Chondrocyte (in vitro differentiated cells): Measurements from ENCODE around the gene LTB4R2. TPM values are rescaled to one million over a fixed set of nuclear protein-coding genes. Genes with fewer than 3 reads are reported as not detected.

Experiments
- DNase-seq: peaks from one replicate; pipeline ENCODE4 v3.0.0; 2021; ENCODE audit warnings: mixed read lengths, low spot score
- H3K27ac Mint-ChIP-seq: one replicate; pipeline ENCODE4 v1.8.0; 2021; ENCODE audit warnings: mild to moderate bottlenecking, moderate library complexity, mixed read lengths; ENCODE audit not compliant: unreplicated experiment
- H3K27me3 Mint-ChIP-seq: 2 replicates; pipeline ENCODE4 v1.8.0; 2021; ENCODE audit warnings: low read depth, mixed read lengths
- H3K36me3 Mint-ChIP-seq: 2 replicates; pipeline ENCODE4 v1.8.0; 2021; ENCODE audit warnings: low read depth, mixed read lengths
- H3K4me1 Mint-ChIP-seq: 2 replicates; pipeline ENCODE4 v1.8.0; 2021; ENCODE audit warnings: low read depth, mild to moderate bottlenecking, mixed read lengths
- H3K4me3 Mint-ChIP-seq: one replicate; pipeline ENCODE4 v1.8.0; 2021; ENCODE audit warnings: mild to moderate bottlenecking, moderate library complexity, mixed read lengths; ENCODE audit not compliant: unreplicated experiment
- H3K9me3 Mint-ChIP-seq: 2 replicates; pipeline ENCODE4 v1.8.0; 2021; ENCODE audit warnings: low read depth, mixed read lengths
- CTCF ChIP-seq: fragments of 200-600 bp; sonication (generic); IDR thresholded peaks from 2 replicates; pipeline ENCODE4 v1.5.0; 2021; ENCODE audit warnings: antibody characterized with exemption, mild to moderate bottlenecking, moderate library complexity
- total RNA-seq: library from RNA; stranded (reverse); gene quantifications from 3 replicates; pipeline ENCODE4 v1.2.1, GENCODE V29; 2021

LTB4R2 gene
- total RNA-seq, 1 donor from 2014 or later = 9.1 TPM

GRCh38 chr14:24296341-24297157 lies 13.4 kb upstream of the LTB4R2 start:
- H3K36me3 Mint-ChIP-seq = peaks cover 10% of the 10 kb centered on the region
- DNase-seq = no peak
- no peak overlapping the region for H3K4me3 Mint-ChIP-seq
- H3K27ac Mint-ChIP-seq = peak overlapping the region; percentile 91
- no peaks in the 10 kb centered on the region for H3K9me3 Mint-ChIP-seq
- TF ChIP-seq CTCF = peak; percentile 85
- peaks cover 39% of the 10 kb centered on the region for H3K4me1 Mint-ChIP-seq
- no peaks in the 10 kb centered on the region for H3K27me3 Mint-ChIP-seq

DNA sequence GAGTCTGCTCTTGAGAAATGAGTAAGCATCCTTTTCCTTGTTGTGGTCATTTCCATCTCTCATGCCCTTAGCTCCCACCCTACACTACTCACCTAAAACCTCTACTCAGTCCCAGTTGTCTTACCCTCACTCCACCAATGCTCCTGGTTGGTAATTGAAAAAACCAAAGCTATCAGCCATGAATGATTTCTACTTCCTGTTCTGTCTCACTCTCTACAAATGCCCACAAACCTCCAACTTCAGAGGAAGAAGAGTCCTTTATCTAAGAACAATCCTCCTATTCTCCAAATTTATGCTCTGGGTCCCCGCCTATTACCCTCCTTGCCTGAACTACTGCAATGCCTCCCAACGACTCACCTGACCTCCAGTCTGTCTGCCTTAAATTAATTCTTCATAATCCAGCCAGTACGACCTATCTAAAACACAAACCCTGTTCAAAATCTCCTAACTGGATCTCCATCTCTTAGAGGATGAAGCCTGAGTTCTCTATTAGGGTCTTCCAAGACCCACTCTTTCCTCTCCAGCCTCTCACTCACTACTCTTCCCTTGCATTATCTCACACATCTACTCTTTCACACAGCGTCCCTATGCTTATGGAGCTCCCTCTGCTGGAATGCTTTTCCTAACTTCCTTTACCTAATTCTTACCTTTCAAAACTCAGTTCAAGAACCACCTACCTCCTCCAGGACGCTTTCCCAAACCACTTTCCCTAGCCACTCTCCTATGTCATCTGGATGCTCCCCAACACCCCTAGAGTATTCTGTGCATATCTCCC lies 12.6 kb upstream of the LTB4R2 start:
- H3K27me3 Mint-ChIP-seq = no peaks in the 10 kb centered on the region
- H3K4me3 Mint-ChIP-seq = no peak overlapping the region
- H3K9me3 Mint-ChIP-seq = no peaks in the 10 kb centered on the region
- peaks cover 39% of the 10 kb centered on the region for H3K4me1 Mint-ChIP-seq
- H3K36me3 Mint-ChIP-seq = peaks cover 10% of the 10 kb centered on the region
- DNase-seq = no peak
- H3K27ac Mint-ChIP-seq = peak overlapping the region; percentile 68
- peak; percentile 68 for TF ChIP-seq CTCF

DNA sequence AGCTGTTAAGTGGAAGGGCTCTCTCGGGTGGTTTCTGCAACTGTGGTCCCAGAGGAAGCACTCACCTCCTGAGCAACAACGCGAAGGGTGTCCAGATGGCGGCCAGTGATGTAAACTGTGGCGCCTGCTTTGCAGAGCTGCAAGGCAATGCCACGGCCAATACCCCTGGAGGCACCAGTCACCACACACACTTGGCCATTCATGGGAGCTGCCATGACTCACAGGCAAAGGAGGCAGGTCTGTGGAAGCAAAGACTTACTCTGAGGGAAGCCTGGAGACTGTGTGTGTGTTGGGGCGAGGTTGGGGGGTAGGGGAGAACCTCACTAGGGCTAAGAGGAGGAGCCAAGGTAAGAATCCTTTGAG lies 11.1 kb upstream of the LTB4R2 start:
- Mint-ChIP-seq H3K27ac (peak overlapping the region; percentile 96), H3K4me3 (peak overlapping the region; percentile 91), H3K27me3 (no peaks in the 10 kb centered on the region), H3K9me3 (no peaks in the 10 kb centered on the region), H3K36me3 (peaks cover 14% of the 10 kb centered on the region), H3K4me1 (peaks cover 39% of the 10 kb centered on the region)
- DNase-seq = no peak
- no peak for TF ChIP-seq CTCF

- Mint-ChIP-seq H3K27me3 (no peaks in the 10 kb centered on the region), H3K36me3 (peaks cover 20% of the 10 kb centered on the region), H3K9me3 (no peaks in the 10 kb centered on the region), H3K4me1 (peaks cover 39% of the 10 kb centered on the region), H3K4me3 (peak within 1 kb of the TSS; percentile 91), H3K27ac (peak within 1 kb of the TSS; percentile 96)
- DNase-seq = no peak
- TF ChIP-seq CTCF = no peak
Measured at GRCh38 chr14:24299255-24300191, 10.4 kb upstream of the LTB4R2 start, which contains the start of the genes DHRS1 and NOP9. DHRS1 (minus strand) TSS chr14:24299780; CDS start chr14:24299106, 674 bp downstream. NOP9 (plus strand) TSS chr14:24299850; CDS start chr14:24299955, 105 bp downstream.
